ENCODE measurements around the gene TMEM132A. TPM values are rescaled to one million over a fixed set of nuclear protein-coding genes. Genes with fewer than 3 reads are reported as not detected.

TMEM132A gene
- total RNA-seq, 4 donors from 2014 or later = 7.5 to 9.6 (median 8.0) TPM

- Histone ChIP-seq H3K4me1 (peaks cover 7% of the 10 kb centered on the region), H3K27ac (no peak overlapping the region), H3K9me3 (no peaks in the 10 kb centered on the region), H3K36me3 (no peaks in the 10 kb centered on the region), H3K4me3 (no peak overlapping the region), H3K27me3 (no peaks in the 10 kb centered on the region)
- TF ChIP-seq POLR2A (IDR thresholded peaks at IDR 0.05) (no peak), POLR2AphosphoS5 (IDR thresholded peaks at IDR 0.05) (no peak), EP300 (IDR thresholded peaks at IDR 0.05) (no peak)
- TF ChIP-seq, protein P1, sequence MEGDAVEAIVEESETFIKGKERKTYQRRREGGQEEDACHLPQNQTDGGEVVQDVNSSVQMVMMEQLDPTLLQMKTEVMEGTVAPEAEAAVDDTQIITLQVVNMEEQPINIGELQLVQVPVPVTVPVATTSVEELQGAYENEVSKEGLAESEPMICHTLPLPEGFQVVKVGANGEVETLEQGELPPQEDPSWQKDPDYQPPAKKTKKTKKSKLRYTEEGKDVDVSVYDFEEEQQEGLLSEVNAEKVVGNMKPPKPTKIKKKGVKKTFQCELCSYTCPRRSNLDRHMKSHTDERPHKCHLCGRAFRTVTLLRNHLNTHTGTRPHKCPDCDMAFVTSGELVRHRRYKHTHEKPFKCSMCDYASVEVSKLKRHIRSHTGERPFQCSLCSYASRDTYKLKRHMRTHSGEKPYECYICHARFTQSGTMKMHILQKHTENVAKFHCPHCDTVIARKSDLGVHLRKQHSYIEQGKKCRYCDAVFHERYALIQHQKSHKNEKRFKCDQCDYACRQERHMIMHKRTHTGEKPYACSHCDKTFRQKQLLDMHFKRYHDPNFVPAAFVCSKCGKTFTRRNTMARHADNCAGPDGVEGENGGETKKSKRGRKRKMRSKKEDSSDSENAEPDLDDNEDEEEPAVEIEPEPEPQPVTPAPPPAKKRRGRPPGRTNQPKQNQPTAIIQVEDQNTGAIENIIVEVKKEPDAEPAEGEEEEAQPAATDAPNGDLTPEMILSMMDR (IDR thresholded peaks at IDR 0.05) = no peak
- WGBS = 84% methylated on average over 4 of the region's 4 CpGs
- DNase-seq (ENCODE audit: low spot score in 2 of 2) = peak in 1 of 2 donors; percentile 7
Measured at GRCh38 chr11:60957188-60957587, 32.9 kb downstream of the TMEM132A start.

DNA sequence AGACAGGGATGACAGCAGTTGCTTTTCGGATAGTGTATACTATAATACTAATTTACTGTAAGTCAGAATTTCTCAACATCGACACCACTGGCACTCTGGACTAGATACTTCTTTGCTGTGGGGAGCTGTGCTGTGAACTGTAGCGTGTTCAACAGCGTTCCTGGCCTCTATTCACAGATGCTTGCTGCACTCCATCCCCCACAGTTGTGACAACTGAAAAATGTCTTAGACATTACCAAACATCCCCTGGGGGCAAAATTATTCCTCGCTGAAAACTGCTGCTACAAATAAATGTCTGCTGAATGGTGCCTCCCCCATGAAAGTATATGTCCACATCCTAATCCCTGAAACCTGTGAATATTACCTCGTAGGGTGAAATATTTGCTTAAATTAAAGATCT, 35.2 kb downstream of the TMEM132A start:
- TF ChIP-seq POLR2AphosphoS5 (IDR thresholded peaks at IDR 0.05) = no peak
- DNase-seq (ENCODE audit: low spot score in 2 of 2) = peak in 1 of 2 donors; percentile 7
- H3K4me1 ChIP-seq = no peaks in the 10 kb centered on the region
- no peaks in the 10 kb centered on the region for H3K27me3 ChIP-seq
- no peaks in the 10 kb centered on the region for H3K9me3 ChIP-seq
- H3K4me3 ChIP-seq = no peak overlapping the region
- no peaks in the 10 kb centered on the region for H3K36me3 ChIP-seq
- H3K27ac ChIP-seq = no peak overlapping the region
- WGBS = 42% methylated on average over 6 of the region's 6 CpGs

GRCh38 chr11:60960405-60960804, 36.1 kb downstream of the TMEM132A start:
- Histone ChIP-seq H3K36me3 (no peaks in the 10 kb centered on the region), H3K4me1 (no peaks in the 10 kb centered on the region), H3K9me3 (no peaks in the 10 kb centered on the region), H3K27ac (no peak overlapping the region), H3K4me3 (no peak overlapping the region), H3K27me3 (no peaks in the 10 kb centered on the region)
- DNase-seq (ENCODE audit: low spot score in 2 of 2) = peak in 1 of 2 donors; percentile 11
- 82% methylated on average over 7 of the region's 7 CpGs for WGBS
- TF ChIP-seq, protein P1 (IDR thresholded peaks at IDR 0.05) = no peak
- TF ChIP-seq POLR2AphosphoS5 (IDR thresholded peaks at IDR 0.05) (no peak), POLR2A (IDR thresholded peaks at IDR 0.05) (no peak), EP300 (IDR thresholded peaks at IDR 0.05) (no peak)

DNA sequence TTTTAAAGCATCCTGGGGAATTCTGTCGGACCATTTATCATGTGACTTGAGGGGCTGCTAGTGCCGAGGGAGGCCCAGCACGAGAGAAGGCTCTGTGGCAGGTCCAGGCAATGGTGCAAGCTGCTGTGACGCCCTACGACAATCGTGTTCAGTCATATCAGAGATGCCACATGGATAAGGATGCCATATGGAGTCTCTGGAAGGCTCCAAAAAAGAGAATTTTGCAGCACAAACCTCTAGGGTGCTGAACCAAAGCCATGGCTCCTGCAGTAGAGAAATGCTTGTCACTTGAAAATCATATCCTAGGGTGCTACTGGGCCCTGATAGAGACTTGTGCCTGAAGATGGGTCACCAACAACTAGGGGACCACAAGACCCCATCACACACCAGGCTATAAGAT, 40.5 kb downstream of the TMEM132A start:
- 68% methylated on average over 6 of the region's 6 CpGs for WGBS
- H3K36me3 ChIP-seq = no peaks in the 10 kb centered on the region
- H3K4me3 ChIP-seq = no peak overlapping the region
- H3K4me1 ChIP-seq = no peaks in the 10 kb centered on the region
- peak in 1 of 2 donors; percentile 16 for DNase-seq (ENCODE audit: low spot score in 2 of 2)
- no peaks in the 10 kb centered on the region for H3K9me3 ChIP-seq
- H3K27ac ChIP-seq = no peak overlapping the region
- TF ChIP-seq POLR2AphosphoS5 (IDR thresholded peaks at IDR 0.05) (no peak), POLR2A (IDR thresholded peaks at IDR 0.05) (no peak), EP300 (IDR thresholded peaks at IDR 0.05) (no peak)
- TF ChIP-seq, protein P1 (IDR thresholded peaks at IDR 0.05) = no peak
- no peaks in the 10 kb centered on the region for H3K27me3 ChIP-seq

DNA sequence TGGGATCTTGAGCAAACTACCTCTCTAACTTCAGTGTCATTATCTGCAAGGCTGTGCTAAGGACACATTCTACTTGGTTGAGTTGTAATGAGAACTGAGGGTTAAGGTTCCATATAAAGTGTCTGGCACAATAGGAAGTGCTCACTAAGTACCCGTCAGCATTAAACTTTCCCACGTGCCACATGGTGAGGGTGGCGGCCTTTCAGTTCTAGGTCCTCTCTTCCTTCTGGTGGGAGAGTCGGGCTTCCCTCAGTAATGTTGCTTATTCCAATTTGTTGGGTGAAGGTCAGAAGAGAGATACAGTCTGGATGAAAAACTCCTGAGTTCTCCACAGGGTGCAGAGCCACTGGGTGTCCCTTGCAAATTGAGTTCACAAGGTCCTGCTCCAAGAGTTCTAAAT, 42.6 kb downstream of the TMEM132A start:
- no peak overlapping the region for H3K27ac ChIP-seq
- TF ChIP-seq, protein P1 (IDR thresholded peaks at IDR 0.05) = no peak
- TF ChIP-seq POLR2A (IDR thresholded peaks at IDR 0.05) = no peak
- no peak for TF ChIP-seq EP300 (IDR thresholded peaks at IDR 0.05)
- no peak for TF ChIP-seq POLR2AphosphoS5 (IDR thresholded peaks at IDR 0.05)
- H3K36me3 ChIP-seq = no peaks in the 10 kb centered on the region
- 80% methylated on average over 4 of the region's 4 CpGs for WGBS
- no peaks in the 10 kb centered on the region for H3K27me3 ChIP-seq
- peak in 1 of 2 donors; percentile 55 for DNase-seq (ENCODE audit: low spot score in 2 of 2)
- H3K4me1 ChIP-seq = peaks cover 5% of the 10 kb centered on the region
- no peaks in the 10 kb centered on the region for H3K9me3 ChIP-seq
- H3K4me3 ChIP-seq = no peak overlapping the region

- DNase-seq (ENCODE audit: low spot score in 2 of 2) = no peak
- Histone ChIP-seq H3K27ac (no peak overlapping the region), H3K4me1 (peaks cover 5% of the 10 kb centered on the region), H3K4me3 (no peak overlapping the region), H3K9me3 (no peaks in the 10 kb centered on the region), H3K27me3 (no peaks in the 10 kb centered on the region), H3K36me3 (no peaks in the 10 kb centered on the region)
- WGBS = 100% methylated on average over 1 of the region's 1 CpG
- TF ChIP-seq POLR2AphosphoS5 (IDR thresholded peaks at IDR 0.05) = no peak
- no peak for TF ChIP-seq POLR2A (IDR thresholded peaks at IDR 0.05)
- TF ChIP-seq, protein P1 (IDR thresholded peaks at IDR 0.05) = no peak
- TF ChIP-seq EP300 (IDR thresholded peaks at IDR 0.05) = no peak
Measured at GRCh38 chr11:60968223-60968622, 44.0 kb downstream of the TMEM132A start.

All from suprapubic skin (tissue), 4 donors.